GM19468 (cell line): Measurements from ENCODE around the gene PHKG2.

Experiments
- ATAC-seq: cut with Tn5 transposase; IDR thresholded peaks from one replicate; pipeline ENCODE4 v1.9.1; 2021; ENCODE audit warnings: mild to moderate bottlenecking, moderate library complexity, moderate number of reproducible peaks; ENCODE audit not compliant: unreplicated experiment; ENCODE audit errors: extremely low read depth

PHKG2 gene

GRCh38 chr16:30725418-30725792 lies 22.8 kb upstream of the PHKG2 start:
- no peak for ATAC-seq

GRCh38 chr16:30728321-30728720 lies 19.9 kb upstream of the PHKG2 start:
- no peak for ATAC-seq

GRCh38 chr16:30728899-30729672 lies 19.1 kb upstream of the PHKG2 start:
- ATAC-seq: no peak

GRCh38 chr16:30731411-30731810 lies 16.8 kb upstream of the PHKG2 start:
- ATAC-seq: no peak

GRCh38 chr16:30736995-30737793 lies 11.0 kb upstream of the PHKG2 start:
- no peak for ATAC-seq

GRCh38 chr16:30737794-30738648 lies 10.2 kb upstream of the PHKG2 start:
- ATAC-seq: no peak

GRCh38 chr16:30738984-30739951 lies 9.0 kb upstream of the PHKG2 start:
- no peak for ATAC-seq

- no peak for ATAC-seq
These were observed 7.6 kb upstream of the PHKG2 start for GRCh38 chr16:30740364-30741251.

- ATAC-seq: no peak
These were observed 6.7 kb upstream of the PHKG2 start for GRCh38 chr16:30741461-30741914.

GRCh38 chr16:30743716-30744115 lies 4.5 kb upstream of the PHKG2 start:
- ATAC-seq: no peak

GRCh38 chr16:30744183-30744582 lies 4.0 kb upstream of the PHKG2 start:
- no peak for ATAC-seq

- no peak for ATAC-seq
These were observed 3.1 kb upstream of the PHKG2 start for GRCh38 chr16:30745082-30745481.

- no peak for ATAC-seq
These were observed 1.5 kb upstream of the PHKG2 start for GRCh38 chr16:30746638-30747175.

GRCh38 chr16:30747331-30747730 lies 894 bp upstream of the PHKG2 start:
- ATAC-seq: no peak

GRCh38 chr16:30748634-30749445 lies 615 bp downstream of the PHKG2 start:
- ATAC-seq: no peak

GRCh38 chr16:30750201-30750600 lies 2.0 kb downstream of the PHKG2 start:
- no peak for ATAC-seq

- no peak for ATAC-seq
These were observed 2.7 kb downstream of the PHKG2 start for GRCh38 chr16:30750876-30751465.
